Measurements from ENCODE around the gene LIMA1.

- TF ChIP-seq EZH2 (IDR thresholded peaks at IDR 0.05; ENCODE audit: borderline replicate concordance, insufficient read depth, low read depth, low read length, poor library complexity, severe bottlenecking) (no peak), CTCF (IDR thresholded peaks at IDR 0.05) (no peak)
These were observed 92.5 kb downstream of the LIMA1 start for GRCh38 chr12:50190859-50191258.
